NCI-H2227 (cell line): ENCODE measurements around the gene B3GNT9.

ENCODE experiments used
- DNase-seq: peaks from one replicate; lab custom pipeline; 2025; ENCODE audit not compliant: unreplicated experiment; lab: John Stamatoyannopoulos, UW

Gene B3GNT9

DNA sequence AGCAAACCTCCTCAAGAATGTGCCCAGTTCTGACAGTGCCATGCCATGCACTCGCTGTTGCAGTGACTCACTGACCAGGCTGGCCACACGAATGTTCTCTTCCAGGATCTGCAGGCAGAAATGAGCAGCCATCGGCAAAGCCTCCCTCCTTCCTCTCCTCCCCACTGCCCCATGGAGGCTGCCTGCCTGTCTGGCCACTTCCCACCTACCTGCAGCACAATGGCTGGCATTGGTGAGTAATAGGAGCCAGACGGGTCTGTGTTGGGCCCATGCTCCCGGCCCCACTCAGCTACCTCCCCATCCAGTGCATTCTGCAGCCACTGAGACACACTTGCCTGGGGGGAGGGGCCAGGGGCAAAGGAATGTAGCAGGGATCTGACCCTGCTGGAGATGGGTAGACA, 35.8 kb upstream of the B3GNT9 start:
- DNase-seq, result no peak

DNA sequence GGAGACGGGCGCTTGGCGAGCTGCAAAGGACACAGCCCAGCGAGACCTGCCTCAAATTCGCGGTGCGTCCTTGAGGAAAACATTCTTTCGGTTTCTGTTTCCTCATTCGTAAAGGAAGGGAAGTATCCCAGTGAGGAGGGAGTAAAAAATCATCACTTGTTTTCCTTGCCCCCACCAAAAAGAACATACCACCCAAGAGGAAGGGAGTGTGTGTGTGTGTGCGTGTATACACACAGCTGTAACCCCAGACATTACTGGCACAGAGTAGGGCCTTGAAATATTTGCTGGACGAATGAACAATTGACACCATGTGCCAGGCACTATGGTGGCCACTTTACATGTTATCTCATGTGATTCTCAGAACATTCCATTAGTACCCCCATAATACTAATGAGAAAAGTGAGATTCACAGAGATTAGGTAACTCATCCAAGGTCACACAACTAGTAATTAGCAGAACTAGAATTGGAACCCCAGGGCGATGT, 34.9 kb upstream of the B3GNT9 start:
- no peak for DNase-seq

DNA sequence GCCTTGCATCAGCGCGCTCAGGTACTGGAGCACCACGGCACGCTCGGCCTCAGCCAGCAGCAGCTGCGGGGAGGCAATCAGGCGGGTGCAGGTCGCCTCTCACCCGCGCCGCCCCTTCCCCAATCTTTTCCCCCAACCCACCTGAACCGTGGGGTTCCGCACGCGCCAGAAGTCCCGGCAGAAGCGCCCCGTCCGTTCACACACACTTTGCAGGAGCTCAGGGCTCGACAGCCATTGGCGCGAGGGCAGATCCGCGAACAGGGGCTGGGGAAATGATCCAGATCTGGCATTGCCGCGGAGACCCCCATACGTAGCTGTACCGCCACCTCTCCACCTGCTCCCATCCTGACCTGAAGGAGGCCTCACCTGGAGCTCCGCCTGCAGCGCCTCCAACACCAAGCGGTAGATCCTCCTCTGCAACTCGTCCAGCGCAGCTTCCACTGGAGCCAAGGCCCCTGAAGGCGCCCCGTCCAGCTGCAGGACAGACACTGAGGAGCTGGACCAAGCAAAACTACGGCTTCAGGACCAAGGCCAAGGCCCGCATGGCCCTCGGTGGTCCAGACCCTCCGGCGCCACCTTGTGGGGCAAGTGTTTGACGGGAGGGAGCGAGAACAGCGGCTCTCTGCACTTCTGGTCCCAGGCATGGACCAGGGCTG, 34.3 kb upstream of the B3GNT9 start:
- DNase-seq, result peak; percentile 67

DNA sequence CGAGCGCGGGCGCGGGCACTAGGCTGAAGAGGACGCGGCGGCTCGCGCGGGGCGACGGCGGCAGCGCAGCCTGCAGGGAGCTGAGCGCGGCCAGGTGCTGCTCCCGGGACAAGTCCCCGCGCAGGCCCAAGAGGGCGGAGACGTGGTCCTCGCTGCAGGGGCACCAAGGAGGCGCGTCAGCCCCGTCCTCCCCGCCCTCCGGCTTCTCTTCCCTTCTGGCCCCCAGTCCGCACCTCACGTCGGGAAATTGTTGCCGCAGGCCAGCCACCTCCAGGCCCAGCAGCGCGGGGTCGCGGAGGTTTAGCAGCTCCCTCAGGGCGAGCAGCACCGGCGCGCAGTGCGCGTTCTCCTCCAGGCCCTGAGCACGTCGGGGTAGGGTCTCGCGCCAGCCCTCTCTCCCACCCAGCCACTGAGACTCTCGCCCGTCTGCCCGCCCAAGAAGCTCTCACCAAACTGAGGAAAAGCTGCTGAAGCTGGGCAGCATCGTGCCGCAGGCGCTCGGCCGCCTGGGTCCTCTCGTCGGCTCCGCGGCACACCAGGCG, 33.7 kb upstream of the B3GNT9 start:
- peak; percentile 70 for DNase-seq

DNA sequence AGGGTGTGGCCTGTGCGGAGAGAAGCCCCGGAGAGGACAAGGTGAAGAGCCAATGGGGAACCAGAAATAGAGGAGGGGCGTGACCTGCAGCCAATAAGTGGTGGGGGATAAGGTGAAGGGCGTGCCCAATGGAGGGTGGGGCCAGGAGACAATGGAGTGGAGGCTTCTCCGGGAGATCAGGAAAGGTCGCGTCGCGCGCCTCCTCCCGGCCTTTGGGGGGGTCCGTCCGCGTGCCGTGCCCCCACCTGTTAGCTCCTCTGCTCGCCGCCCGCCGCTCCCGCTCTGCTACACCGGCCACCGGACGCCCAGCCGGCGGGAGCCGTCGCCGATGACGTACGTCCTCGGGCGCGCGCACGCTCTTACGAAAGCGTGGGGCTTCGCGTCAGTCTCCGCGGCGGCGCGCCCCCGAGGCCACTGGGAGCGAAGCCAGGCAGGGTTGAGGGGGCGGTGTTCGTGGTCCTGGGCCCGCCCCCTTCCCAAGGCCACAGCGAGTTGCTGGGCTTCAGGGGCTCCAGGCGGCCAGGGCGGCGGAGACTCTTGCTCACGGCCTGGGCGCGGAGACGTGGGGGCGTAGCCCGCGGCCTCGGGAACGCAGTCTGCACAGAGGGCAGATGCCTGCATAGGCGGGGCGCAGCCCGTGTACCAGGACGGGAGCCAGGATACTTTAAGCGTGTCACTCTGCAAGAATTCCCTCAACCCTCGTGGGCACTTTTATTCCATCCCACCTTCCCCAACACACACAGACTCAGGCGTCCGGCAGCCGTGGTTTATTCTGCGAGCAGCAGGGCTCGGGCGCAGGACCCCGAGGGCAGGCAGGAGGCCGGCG, 33.0 kb upstream of the B3GNT9 start, which contains the start of gene MATCAP1:
Gene MATCAP1 (minus strand): TSS at position 337 of the 826 bp plus-strand sequence. CDS start 3,353 bp downstream, outside the sequence.
- DNase-seq, result peak; percentile 97

DNA sequence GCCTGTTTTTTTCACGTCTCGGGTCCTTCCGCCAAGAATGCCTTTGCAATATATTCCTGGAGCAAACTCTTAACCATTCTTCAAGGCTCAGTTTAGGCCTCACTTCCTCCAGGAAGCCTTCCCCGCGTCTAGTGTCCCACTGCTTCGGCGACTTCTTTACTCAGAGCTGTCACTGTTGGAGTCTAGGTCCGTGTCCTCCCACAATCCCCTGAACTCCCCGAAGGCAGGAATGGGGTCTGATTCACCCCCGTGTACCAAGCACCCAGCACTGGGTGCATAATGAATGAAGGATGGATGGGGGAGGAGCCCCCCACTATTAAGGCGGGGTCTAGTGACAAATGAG, 32.5 kb upstream of the B3GNT9 start:
- no peak for DNase-seq

- no peak for DNase-seq
Observed at GRCh38 chr16:67182288-67182687, 31.5 kb upstream of the B3GNT9 start.

DNA sequence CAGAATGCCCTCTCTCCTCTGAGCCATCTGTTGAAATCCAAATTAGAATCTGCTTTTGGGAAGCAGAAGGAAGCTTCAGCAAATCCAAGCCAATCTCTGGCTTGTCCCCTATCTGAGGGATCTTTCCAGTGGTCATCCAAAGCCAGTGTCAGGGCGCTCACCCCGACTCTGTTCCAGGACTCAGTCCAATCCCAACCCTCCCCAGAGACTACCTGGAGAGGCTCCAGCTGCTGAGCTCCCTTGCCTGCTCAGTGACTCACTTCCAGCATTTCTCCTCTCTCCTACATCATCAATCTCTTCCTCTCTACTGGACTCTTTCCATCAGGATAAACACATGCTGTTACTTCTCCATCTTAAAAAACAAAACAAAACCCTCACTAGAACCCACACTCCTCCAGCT, 30.5 kb upstream of the B3GNT9 start:
- no peak for DNase-seq

DNA sequence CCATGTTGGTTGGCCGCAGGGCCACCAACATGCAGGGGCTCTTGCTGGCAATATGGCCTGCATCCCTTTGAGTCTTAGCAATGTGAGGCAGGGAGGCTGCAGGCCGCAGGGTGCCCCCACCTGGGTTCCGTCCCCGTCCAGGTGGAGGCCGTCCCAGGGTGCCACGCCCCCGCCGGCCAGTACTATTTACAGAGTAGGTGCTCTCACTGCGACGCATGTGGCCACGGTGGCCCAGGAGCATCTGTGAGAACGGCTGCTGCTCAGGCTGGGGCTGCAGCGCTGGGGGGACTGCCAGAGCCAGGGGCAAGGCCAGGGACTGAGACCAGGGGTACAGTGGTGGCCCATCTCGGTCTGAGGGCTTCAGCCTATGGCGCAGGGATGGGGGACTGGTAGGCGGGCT, 29.4 kb upstream of the B3GNT9 start:
- no peak for DNase-seq

DNA sequence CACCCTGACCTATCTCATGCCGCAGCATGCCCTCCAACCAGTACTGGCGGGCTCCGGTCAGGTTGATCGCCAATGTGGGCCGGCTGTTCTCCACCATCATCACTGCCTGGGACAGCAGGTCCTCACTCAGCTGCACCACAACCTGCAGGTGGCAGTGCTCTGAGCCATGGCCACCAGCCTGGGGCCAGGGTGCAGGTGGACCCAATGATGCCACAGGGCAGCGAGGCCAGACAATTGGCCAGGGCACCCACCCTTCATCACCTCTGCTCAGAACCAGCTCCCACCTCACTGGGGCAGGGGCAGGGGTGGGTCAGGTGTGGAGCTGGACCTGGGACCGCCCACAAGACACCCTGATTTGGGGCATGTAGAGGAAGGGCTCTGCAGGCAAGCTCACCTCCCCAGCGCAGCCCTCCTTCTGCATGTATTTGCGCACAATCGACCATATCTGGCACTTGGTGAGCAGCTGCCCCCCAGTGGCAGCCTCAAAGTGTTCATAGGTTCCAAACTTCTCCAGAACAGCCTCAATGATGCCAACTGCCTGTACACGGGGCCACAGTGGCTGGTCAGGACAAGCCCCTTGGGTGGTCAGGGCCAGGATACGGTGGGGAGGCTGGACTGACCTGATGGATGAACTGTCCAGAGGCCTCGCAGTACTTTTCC, 28.8 kb upstream of the B3GNT9 start:
- DNase-seq, result no peak

DNA sequence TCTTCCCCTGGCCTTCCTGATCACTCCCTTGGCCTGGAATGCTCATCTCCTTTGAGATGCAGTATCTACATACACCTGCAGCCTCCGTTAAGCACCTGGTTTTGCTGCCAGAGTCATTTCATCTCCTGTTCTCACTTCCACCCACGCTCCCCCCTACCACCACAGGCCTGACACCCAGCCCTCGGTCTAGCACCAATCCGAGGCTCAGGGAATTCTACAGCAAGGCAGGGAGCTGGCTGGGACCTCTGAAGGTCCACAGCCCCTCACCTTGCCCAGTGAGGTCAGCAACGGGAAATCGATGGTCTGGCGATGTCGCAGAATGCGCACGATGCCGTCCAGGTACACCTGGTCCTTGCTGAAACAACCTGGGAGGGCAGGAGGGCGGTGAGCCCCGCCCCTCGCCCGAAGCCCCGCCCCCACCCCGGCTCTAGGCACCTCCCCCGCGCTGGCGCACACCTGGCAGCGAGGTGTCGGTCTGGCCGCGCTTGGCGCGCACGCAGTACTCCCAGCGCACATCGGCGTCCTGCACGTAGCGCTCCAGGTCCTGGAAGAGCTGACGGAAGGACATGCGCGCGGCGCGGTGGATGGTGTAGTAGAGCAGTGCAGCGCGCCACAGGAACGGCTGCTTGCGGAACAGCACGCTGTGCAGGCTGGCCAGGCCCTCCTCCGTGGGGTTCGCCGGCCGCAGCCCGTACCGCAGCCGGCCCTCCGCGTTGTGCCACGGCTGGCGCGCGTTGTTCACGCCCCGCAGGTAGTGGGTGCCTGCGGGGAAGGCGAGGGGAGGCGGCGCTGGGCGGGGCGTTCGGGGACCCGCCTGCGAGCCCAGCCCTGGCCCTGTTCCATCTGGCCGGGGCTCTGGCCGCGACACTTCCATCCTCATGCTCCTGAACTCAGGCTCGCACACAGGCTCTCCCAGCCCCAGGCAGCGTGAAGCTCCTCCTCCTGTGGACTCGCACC, 27.2 kb upstream of the B3GNT9 start:
- no peak for DNase-seq

- DNase-seq, result no peak
Observed at GRCh38 chr16:67176662-67177061, 25.9 kb upstream of the B3GNT9 start.

- DNase-seq, result no peak
Observed at GRCh38 chr16:67174706-67175231, 24.0 kb upstream of the B3GNT9 start.

DNA sequence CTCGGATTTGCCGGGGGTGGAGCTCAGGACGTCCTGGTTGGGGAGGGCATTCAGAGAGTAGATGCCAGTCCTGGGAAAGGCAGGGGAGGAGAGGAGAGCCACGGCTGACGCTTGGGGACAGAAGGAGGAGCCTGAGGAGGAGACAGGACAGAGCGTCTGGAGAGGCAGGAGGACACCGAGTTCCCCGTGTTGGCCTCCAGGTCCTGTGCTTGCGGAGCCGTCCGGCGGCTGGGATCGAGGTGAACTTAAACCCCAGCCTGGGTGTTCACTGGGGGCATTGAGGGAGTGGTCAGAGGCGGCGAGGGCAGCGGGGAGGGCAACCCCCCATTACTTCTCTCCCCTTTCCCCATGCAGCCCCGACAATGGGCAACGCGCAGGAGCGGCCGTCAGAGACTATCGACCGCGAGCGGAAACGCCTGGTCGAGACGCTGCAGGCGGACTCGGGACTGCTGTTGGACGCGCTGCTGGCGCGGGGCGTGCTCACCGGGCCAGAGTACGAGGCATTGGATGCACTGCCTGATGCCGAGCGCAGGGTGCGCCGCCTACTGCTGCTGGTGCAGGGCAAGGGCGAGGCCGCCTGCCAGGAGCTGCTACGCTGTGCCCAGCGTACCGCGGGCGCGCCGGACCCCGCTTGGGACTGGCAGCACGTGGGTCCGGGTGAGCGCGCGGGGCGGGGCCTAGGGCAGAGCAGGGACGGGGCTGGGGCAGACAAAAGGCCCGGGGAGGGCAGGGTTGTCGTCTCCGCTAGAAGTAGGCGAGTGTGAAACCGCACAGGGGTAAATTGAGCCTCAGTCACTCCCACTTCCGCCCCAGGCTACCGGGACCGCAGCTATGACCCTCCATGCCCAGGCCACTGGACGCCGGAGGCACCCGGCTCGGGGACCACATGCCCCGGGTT, 23.3 kb upstream of the B3GNT9 start:
- DNase-seq, result peak; percentile 85

DNA sequence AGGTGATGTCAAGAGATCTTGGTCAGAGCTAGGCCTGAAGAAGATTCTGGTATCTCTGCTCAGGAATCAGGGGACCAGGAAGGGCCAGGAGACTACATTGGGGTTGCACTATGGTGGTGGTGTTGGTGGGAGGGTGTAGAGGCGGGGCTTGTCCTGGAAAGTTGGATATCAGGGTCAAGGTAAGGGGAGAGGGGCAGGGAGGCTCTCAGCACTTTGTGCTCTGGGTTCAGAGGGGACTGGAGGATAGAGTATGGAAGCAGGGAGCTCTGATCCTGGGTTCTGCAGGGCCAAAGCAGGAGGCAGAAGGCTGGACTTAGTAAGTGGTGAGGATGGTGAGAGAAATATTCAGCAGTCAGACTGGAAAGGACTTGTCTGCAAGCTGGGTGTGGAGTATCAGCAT, 22.5 kb upstream of the B3GNT9 start:
- DNase-seq, result no peak

GRCh38 chr16:67170949-67171649, 20.3 kb upstream of the B3GNT9 start:
- peak; percentile 45 for DNase-seq

DNA sequence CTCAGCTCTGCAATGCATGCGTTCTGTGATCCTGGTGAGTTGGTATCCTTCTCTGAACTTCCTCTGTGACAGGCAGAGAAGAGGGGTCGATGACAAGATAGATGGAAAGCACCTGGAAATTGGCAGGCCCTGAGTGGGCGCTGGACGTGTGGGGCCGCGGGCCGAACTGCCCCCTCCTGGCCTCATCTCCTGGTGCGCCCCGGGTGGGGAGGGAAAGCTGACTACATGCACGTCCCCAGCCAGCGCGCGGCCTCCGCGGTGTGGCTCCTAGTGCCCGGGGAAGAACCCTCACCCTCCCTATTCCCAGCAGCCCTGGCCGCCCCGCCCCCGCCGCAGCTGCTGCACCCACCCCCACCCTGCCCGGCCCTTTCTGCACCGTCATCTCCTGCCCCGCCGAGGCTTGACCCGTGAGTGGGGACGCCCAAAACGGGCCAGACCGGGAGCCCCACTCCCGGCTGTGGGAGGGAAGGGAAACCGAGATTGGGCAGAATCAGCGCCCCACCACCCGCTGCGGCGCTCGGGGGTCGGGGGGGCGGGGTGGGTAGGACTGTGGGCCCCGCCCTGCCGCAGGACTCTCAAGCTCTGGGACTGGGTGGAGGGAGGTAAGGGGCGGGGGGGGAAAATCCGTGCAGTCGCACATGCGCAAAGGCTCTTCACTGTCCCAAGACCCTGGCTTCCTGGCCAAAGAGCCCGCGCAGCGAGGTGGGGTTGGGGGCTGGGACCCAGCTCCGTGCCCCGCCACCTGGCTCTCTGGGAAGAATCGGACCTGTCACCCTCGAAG, 19.6 kb upstream of the B3GNT9 start, which contains the start of gene NOL3:
Gene NOL3 (plus strand): TSS at position 371 of the 781 bp plus-strand sequence.
- DNase-seq, result peak; percentile 89
